ENCODE measurements around the gene HSDL2.
"Not testable (repeated sequence)": the region's sequence is repeated elsewhere in the genome, so short reads cannot be mapped to it uniquely, and the experiment has no call there.

The HSDL2 gene

DNA sequence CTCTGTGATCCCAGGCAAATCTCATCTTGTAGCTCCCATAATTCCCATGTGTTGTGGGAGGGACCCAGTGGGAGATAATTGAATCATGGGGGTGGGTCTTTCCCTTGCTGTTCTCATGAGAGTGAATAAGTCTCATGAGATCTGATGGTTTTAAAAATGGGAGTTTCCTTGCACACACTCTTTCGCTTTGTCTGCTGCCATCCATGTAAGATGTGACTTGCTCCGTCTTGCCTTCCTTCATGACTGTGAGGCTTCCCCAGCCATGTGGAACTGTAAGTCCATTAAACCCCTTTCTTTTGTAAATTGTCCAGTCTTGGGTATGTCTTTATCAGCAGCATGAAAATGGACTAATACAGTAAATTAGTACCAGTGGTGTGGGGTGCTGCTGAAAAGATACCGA lies 14.7 kb upstream of the HSDL2 start:
- H3K4ac ChIP-seq (ENCODE audit: low read depth in 1 of 2, low read length in 2 of 2) = not testable (repeated sequence)
- 95% methylated on average over 3 of the region's 3 CpGs for WGBS

GRCh38 chr9:112366591-112366990 lies 13.3 kb upstream of the HSDL2 start:
- DNase-seq = no peak
- 86% methylated on average over 3 of the region's 3 CpGs for WGBS
- H3K9me3 ChIP-seq (ENCODE audit: control insufficient read depth, low read length) = no peaks in the 10 kb centered on the region

More for the DNA sequence above, 14.7 kb upstream of the HSDL2 start:
- H2BK12ac ChIP-seq (ENCODE audit: low read length in 2 of 2); H3K27ac ChIP-seq (ENCODE audit: low read length, poor library complexity, severe bottlenecking); H3K4me2 ChIP-seq (ENCODE audit: low read length, poor library complexity, severe bottlenecking); H2AK5ac ChIP-seq (ENCODE audit: low read length, severe bottlenecking); DNase-seq; H4K8ac ChIP-seq (ENCODE audit: low read length); H3K79me1 ChIP-seq (replicated peaks; ENCODE audit: low read length, poor library complexity, severe bottlenecking); H3K9ac ChIP-seq (ENCODE audit: low read length); H3K23ac ChIP-seq (ENCODE audit: low read length in 2 of 2); H2BK120ac ChIP-seq (ENCODE audit: low read depth, low read length); H2AFZ ChIP-seq (ENCODE audit: low read depth, low read length); H3K4me3 ChIP-seq (ENCODE audit: insufficient read depth in 1 of 2, low read depth in 1 of 2, low read length in 2 of 2); H3K27me3 ChIP-seq (ENCODE audit: control insufficient read depth in 1 of 2, insufficient read depth in 1 of 2, low read length in 2 of 2); H2BK5ac ChIP-seq (ENCODE audit: low read depth, low read length, poor library complexity, severe bottlenecking); H3K36me3 ChIP-seq (ENCODE audit: control insufficient read depth in 1 of 2, insufficient read depth in 2 of 2, low read depth in 1 of 2, low read length in 2 of 2); H3K4me1 ChIP-seq (ENCODE audit: control insufficient read depth, insufficient read depth, low read depth, low read length); H3K9me3 ChIP-seq (ENCODE audit: control insufficient read depth, low read length); H3K14ac ChIP-seq (ENCODE audit: low read length in 2 of 2); H2BK15ac ChIP-seq (ENCODE audit: low read depth, poor library complexity, severe bottlenecking); H3K18ac ChIP-seq (ENCODE audit: low read depth in 1 of 2, low read length in 2 of 2); H4K91ac ChIP-seq (ENCODE audit: low read length): not testable (repeated sequence)

GRCh38 chr9:112367465-112367864 lies 12.4 kb upstream of the HSDL2 start:
- H3K27ac ChIP-seq (ENCODE audit: low read length, poor library complexity, severe bottlenecking) = no peak overlapping the region
- no peak overlapping the region for H2AFZ ChIP-seq (ENCODE audit: low read depth, low read length)
- H3K23ac ChIP-seq (ENCODE audit: low read length in 2 of 2) = no peak overlapping the region
- no peak overlapping the region for H2AK5ac ChIP-seq (ENCODE audit: low read length, severe bottlenecking)
- H2BK5ac ChIP-seq (ENCODE audit: low read depth, low read length, poor library complexity, severe bottlenecking) = no peak overlapping the region
- H2BK12ac ChIP-seq (ENCODE audit: low read length in 2 of 2) = no peak overlapping the region
- no peak for DNase-seq
- no peak overlapping the region for H3K18ac ChIP-seq (ENCODE audit: low read depth in 1 of 2, low read length in 2 of 2)
- no peak overlapping the region for H2BK120ac ChIP-seq (ENCODE audit: low read depth, low read length)
- no peaks in the 10 kb centered on the region for H3K79me1 ChIP-seq (replicated peaks; ENCODE audit: low read length, poor library complexity, severe bottlenecking)
- no peak overlapping the region for H3K4me2 ChIP-seq (ENCODE audit: low read length, poor library complexity, severe bottlenecking)
- H3K9ac ChIP-seq (ENCODE audit: low read length) = no peak overlapping the region
- H3K4me1 ChIP-seq (ENCODE audit: control insufficient read depth, insufficient read depth, low read depth, low read length) = peaks cover 1% of the 10 kb centered on the region
- no peaks in the 10 kb centered on the region for H3K27me3 ChIP-seq (ENCODE audit: control insufficient read depth in 1 of 2, insufficient read depth in 1 of 2, low read length in 2 of 2)
- no peak overlapping the region for H4K8ac ChIP-seq (ENCODE audit: low read length)
- no peaks in the 10 kb centered on the region for H3K36me3 ChIP-seq (ENCODE audit: control insufficient read depth in 1 of 2, insufficient read depth in 2 of 2, low read depth in 1 of 2, low read length in 2 of 2)
- no peaks in the 10 kb centered on the region for H3K9me3 ChIP-seq (ENCODE audit: control insufficient read depth, low read length)
- no peak overlapping the region for H3K4me3 ChIP-seq (ENCODE audit: insufficient read depth in 1 of 2, low read depth in 1 of 2, low read length in 2 of 2)
- H2BK15ac ChIP-seq (ENCODE audit: low read depth, poor library complexity, severe bottlenecking) = no peak overlapping the region
- no peak overlapping the region for H3K14ac ChIP-seq (ENCODE audit: low read length in 2 of 2)
- no peak overlapping the region for H3K4ac ChIP-seq (ENCODE audit: low read depth in 1 of 2, low read length in 2 of 2)
- no peak overlapping the region for H4K91ac ChIP-seq (ENCODE audit: low read length)

More at GRCh38 chr9:112366591-112366990, 13.3 kb upstream of the HSDL2 start:
- no peak overlapping the region for H2AFZ ChIP-seq (ENCODE audit: low read depth, low read length)
- no peak overlapping the region for H4K91ac ChIP-seq (ENCODE audit: low read length)
- no peak overlapping the region for H3K4me3 ChIP-seq (ENCODE audit: insufficient read depth in 1 of 2, low read depth in 1 of 2, low read length in 2 of 2)
- H3K27ac ChIP-seq (ENCODE audit: low read length, poor library complexity, severe bottlenecking) = no peak overlapping the region
- H3K18ac ChIP-seq (ENCODE audit: low read depth in 1 of 2, low read length in 2 of 2) = no peak overlapping the region
- no peak overlapping the region for H4K8ac ChIP-seq (ENCODE audit: low read length)
- peaks cover 1% of the 10 kb centered on the region for H3K4me1 ChIP-seq (ENCODE audit: control insufficient read depth, insufficient read depth, low read depth, low read length)
- H3K79me1 ChIP-seq (replicated peaks; ENCODE audit: low read length, poor library complexity, severe bottlenecking) = no peaks in the 10 kb centered on the region
- no peak overlapping the region for H3K23ac ChIP-seq (ENCODE audit: low read length in 2 of 2)
- H3K4ac ChIP-seq (ENCODE audit: low read depth in 1 of 2, low read length in 2 of 2) = no peak overlapping the region
- no peak overlapping the region for H2BK120ac ChIP-seq (ENCODE audit: low read depth, low read length)
- H3K36me3 ChIP-seq (ENCODE audit: control insufficient read depth in 1 of 2, insufficient read depth in 2 of 2, low read depth in 1 of 2, low read length in 2 of 2) = no peaks in the 10 kb centered on the region
- no peak overlapping the region for H3K4me2 ChIP-seq (ENCODE audit: low read length, poor library complexity, severe bottlenecking)
- H2BK5ac ChIP-seq (ENCODE audit: low read depth, low read length, poor library complexity, severe bottlenecking) = no peak overlapping the region
- no peaks in the 10 kb centered on the region for H3K27me3 ChIP-seq (ENCODE audit: control insufficient read depth in 1 of 2, insufficient read depth in 1 of 2, low read length in 2 of 2)
- no peak overlapping the region for H3K9ac ChIP-seq (ENCODE audit: low read length)
- no peak overlapping the region for H2BK12ac ChIP-seq (ENCODE audit: low read length in 2 of 2)
- H2AK5ac ChIP-seq (ENCODE audit: low read length, severe bottlenecking) = no peak overlapping the region
- H3K14ac ChIP-seq (ENCODE audit: low read length in 2 of 2) = no peak overlapping the region
- H2BK15ac ChIP-seq (ENCODE audit: low read depth, poor library complexity, severe bottlenecking) = no peak overlapping the region

DNA sequence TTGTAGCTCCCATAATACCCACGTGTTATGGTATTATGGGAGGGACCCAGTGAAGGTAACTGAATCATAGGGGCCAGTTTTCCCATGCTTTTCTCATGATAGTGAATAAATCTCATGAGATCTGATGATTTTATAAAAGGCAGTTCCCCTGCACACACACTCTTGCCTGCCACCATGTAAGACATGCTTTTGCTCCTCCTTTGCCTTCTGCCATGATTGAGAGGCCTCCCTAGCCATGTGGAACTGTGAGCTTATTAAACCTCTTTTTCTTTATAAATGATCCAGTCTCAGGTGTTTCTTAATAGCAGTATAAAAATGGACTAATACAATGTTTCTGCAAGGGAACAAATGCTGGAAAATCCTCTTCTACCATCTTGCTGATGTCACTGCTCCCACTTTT lies 10.1 kb upstream of the HSDL2 start:
- H2BK120ac ChIP-seq (ENCODE audit: low read depth, low read length) = no peak overlapping the region
- no peak overlapping the region for H3K4ac ChIP-seq (ENCODE audit: low read depth in 1 of 2, low read length in 2 of 2)
- H4K91ac ChIP-seq (ENCODE audit: low read length) = no peak overlapping the region
- H3K23ac ChIP-seq (ENCODE audit: low read length in 2 of 2) = no peak overlapping the region
- no peak for DNase-seq
- no peaks in the 10 kb centered on the region for H3K4me1 ChIP-seq (ENCODE audit: control insufficient read depth, insufficient read depth, low read depth, low read length)
- no peak overlapping the region for H2AK5ac ChIP-seq (ENCODE audit: low read length, severe bottlenecking)
- H3K4me2 ChIP-seq (ENCODE audit: low read length, poor library complexity, severe bottlenecking) = no peak overlapping the region
- H3K14ac ChIP-seq (ENCODE audit: low read length in 2 of 2) = no peak overlapping the region
- H2BK5ac ChIP-seq (ENCODE audit: low read depth, low read length, poor library complexity, severe bottlenecking) = no peak overlapping the region
- H3K18ac ChIP-seq (ENCODE audit: low read depth in 1 of 2, low read length in 2 of 2) = no peak overlapping the region
- no peaks in the 10 kb centered on the region for H3K27me3 ChIP-seq (ENCODE audit: control insufficient read depth in 1 of 2, insufficient read depth in 1 of 2, low read length in 2 of 2)
- no peak overlapping the region for H3K4me3 ChIP-seq (ENCODE audit: insufficient read depth in 1 of 2, low read depth in 1 of 2, low read length in 2 of 2)
- H3K9ac ChIP-seq (ENCODE audit: low read length) = no peak overlapping the region
- H2BK15ac ChIP-seq (ENCODE audit: low read depth, poor library complexity, severe bottlenecking) = no peak overlapping the region
- no peaks in the 10 kb centered on the region for H3K79me1 ChIP-seq (replicated peaks; ENCODE audit: low read length, poor library complexity, severe bottlenecking)
- no peak overlapping the region for H2BK12ac ChIP-seq (ENCODE audit: low read length in 2 of 2)
- no peak overlapping the region for H4K8ac ChIP-seq (ENCODE audit: low read length)
- H2AFZ ChIP-seq (ENCODE audit: low read depth, low read length) = no peak overlapping the region
- no peaks in the 10 kb centered on the region for H3K36me3 ChIP-seq (ENCODE audit: control insufficient read depth in 1 of 2, insufficient read depth in 2 of 2, low read depth in 1 of 2, low read length in 2 of 2)
- 100% methylated on average over 1 of the region's 1 CpG for WGBS
- no peaks in the 10 kb centered on the region for H3K9me3 ChIP-seq (ENCODE audit: control insufficient read depth, low read length)
- no peak overlapping the region for H3K27ac ChIP-seq (ENCODE audit: low read length, poor library complexity, severe bottlenecking)
